MCF 10A (cell line): ENCODE results near the gene DBF4. TPM values are rescaled to one million over a fixed set of nuclear protein-coding genes. Genes with fewer than 3 reads are reported as not detected.
"Not testable (repeated sequence)": the region's sequence is repeated elsewhere in the genome, so short reads cannot be mapped to it uniquely, and the experiment has no call there.

Experiments used
- BruUV-seq: library from RNA; stranded (reverse); fragments of 400-500 nt; replicated peaks from 2 replicates; lab custom pipeline; 2021; lab: Mats Ljungman, UMichigan
- CTCF ChIA-PET: fragments of 300-600 bp; sonication (Branson Sonifier 250); formaldehyde crosslinking; extraction: SDS; loops from one replicate; lab custom pipeline; 2021; ENCODE audit warnings: antibody characterized with exemption, inconsistent platforms; lab: Yijun Ruan, JAX
- POLR2A ChIA-PET: fragments of 300-600, 350-650 bp; sonication (Branson Sonifier 250); formaldehyde crosslinking; extraction: SDS; loops from one replicate; lab custom pipeline; 2020; ENCODE audit warnings: antibody characterized with exemption, inconsistent platforms; lab: Yijun Ruan, JAX
- DNase-seq: peaks from one replicate; pipeline ENCODE4 v3.0.0-alpha.2; 2018; ENCODE audit not compliant: unreplicated experiment
- H3K27ac Mint-ChIP-seq: one replicate; pipeline ENCODE4 v1.8.0; 2022; ENCODE audit warnings: mild to moderate bottlenecking, low read depth, mixed read lengths; ENCODE audit not compliant: unreplicated experiment
- H3K27me3 Mint-ChIP-seq: one replicate; pipeline ENCODE4 v1.8.0; 2022; ENCODE audit warnings: mixed read lengths; ENCODE audit not compliant: insufficient read depth, unreplicated experiment
- H3K36me3 Mint-ChIP-seq: one replicate; pipeline ENCODE4 v1.8.0; 2022; ENCODE audit warnings: mild to moderate bottlenecking, moderate library complexity, mixed read lengths; ENCODE audit not compliant: insufficient read depth, unreplicated experiment
- H3K4me1 Mint-ChIP-seq: one replicate; pipeline ENCODE4 v1.8.0; 2022; ENCODE audit warnings: mixed read lengths; ENCODE audit not compliant: insufficient read depth, unreplicated experiment
- H3K4me3 Mint-ChIP-seq: one replicate; pipeline ENCODE4 v1.8.0; 2022; ENCODE audit warnings: mild to moderate bottlenecking, moderate library complexity, mixed read lengths; ENCODE audit not compliant: unreplicated experiment
- H3K9me3 Mint-ChIP-seq: one replicate; pipeline ENCODE4 v1.8.0; 2022; ENCODE audit warnings: mixed read lengths; ENCODE audit not compliant: unreplicated experiment
- CTCF ChIP-seq: fragments of 200-600 bp; IDR thresholded peaks from one replicate; pipeline ENCODE4 v1.8.0; 2022; ENCODE audit warnings: antibody characterized with exemption, mild to moderate bottlenecking; ENCODE audit not compliant: unreplicated experiment
- intact Hi-C: fragments of 100-400 bp; cut with micrococcal nuclease; formaldehyde crosslinking; loops from 2 replicates; pipeline ENCODE4 v1.14.1; 2022
- total RNA-seq: library from RNA; stranded (reverse); gene quantifications from 2 replicates; pipeline ENCODE4 v1.2.3, GENCODE V29; 2022

The DBF4 gene
- total RNA-seq, 1 experiment from 2014 or later: 27.4 TPM

DNA sequence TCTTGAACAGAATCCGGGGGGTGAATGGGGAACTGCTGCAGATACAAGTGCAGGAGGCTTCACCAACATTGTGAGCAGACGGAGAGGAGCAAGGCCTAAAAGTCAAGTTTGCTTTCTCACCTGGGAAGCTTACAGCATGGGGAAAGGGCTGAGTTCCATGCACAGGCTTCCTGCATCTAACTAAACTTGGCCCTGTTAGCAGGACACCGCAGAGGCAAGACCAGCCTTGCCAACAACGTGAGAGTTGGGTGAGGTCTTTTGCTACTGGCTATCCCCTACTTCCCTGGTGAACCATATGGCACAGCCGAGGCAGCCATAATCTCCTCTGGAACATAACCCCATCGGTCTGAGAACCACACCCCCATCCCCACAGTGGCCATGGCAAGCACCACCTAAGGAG, 43.6 kb downstream of the DBF4 start:
- CTCF ChIA-PET: interaction anchor here (1.5 kb wide), 1 partner anchor 33 kb away, joined by 3 read pairs; no protein-coding TSS in a partner anchor
- DNase-seq: no peak
- intact Hi-C loops: no loop called here
- Mint-ChIP-seq H3K27me3 (no peaks in the 10 kb centered on the region), H3K4me1 (no peaks in the 10 kb centered on the region), H3K36me3 (no peaks in the 10 kb centered on the region), H3K27ac (no peak overlapping the region), H3K9me3 (no peaks in the 10 kb centered on the region), H3K4me3 (no peak overlapping the region)
- TF ChIP-seq CTCF: no peak
- no TSS peak for BruUV-seq
- POLR2A ChIA-PET: interaction anchor here (0.6 kb wide), 1 partner anchor 45 kb away, joined by 4 read pairs; no protein-coding TSS in a partner anchor

GRCh38 chr7:87920578-87920977, 44.3 kb downstream of the DBF4 start:
- no TSS peak for BruUV-seq

GRCh38 chr7:87922759-87923395, 46.6 kb downstream of the DBF4 start:
- intact Hi-C loops, H3K36me3 Mint-ChIP-seq, DNase-seq, H3K4me3 Mint-ChIP-seq, CTCF ChIA-PET, H3K4me1 Mint-ChIP-seq, H3K27ac Mint-ChIP-seq, POLR2A ChIA-PET, H3K27me3 Mint-ChIP-seq, BruUV-seq, H3K9me3 Mint-ChIP-seq: not testable (repeated sequence)

More at GRCh38 chr7:87920578-87920977, 44.3 kb downstream of the DBF4 start:
- TF ChIP-seq CTCF: no peak
- Mint-ChIP-seq H3K4me1 (no peaks in the 10 kb centered on the region), H3K27me3 (no peaks in the 10 kb centered on the region), H3K36me3 (no peaks in the 10 kb centered on the region), H3K4me3 (no peak overlapping the region), H3K27ac (no peak overlapping the region), H3K9me3 (no peaks in the 10 kb centered on the region)
- ChIA-PET CTCF (interaction anchor here (0.7 to 1.5 kb wide), 3 partner anchors 34 to 1712 kb away, joined by 3 read pairs; no protein-coding TSS in a partner anchor), POLR2A (interaction anchor here (1.2 kb wide), 1 partner anchor 14 kb away, joined by 4 read pairs; the partner anchor contains the start of gene ADAM22)
- no peak for DNase-seq
- intact Hi-C loops: no loop called here

GRCh38 chr7:87926581-87927461, 50.5 kb downstream of the DBF4 start:
- ChIA-PET POLR2A (no interaction called here), CTCF (interaction anchor here (0.6 kb wide), 1 partner anchor 724 kb away, joined by 3 read pairs; no protein-coding TSS in a partner anchor)
- BruUV-seq: no TSS peak
- Mint-ChIP-seq H3K4me3 (no peak overlapping the region), H3K4me1 (no peaks in the 10 kb centered on the region), H3K9me3 (no peaks in the 10 kb centered on the region), H3K27ac (no peak overlapping the region), H3K36me3 (no peaks in the 10 kb centered on the region), H3K27me3 (peaks cover 33% of the 10 kb centered on the region)
- no peak for DNase-seq
- no peak for TF ChIP-seq CTCF
- intact Hi-C loops: no loop called here
